ENCODE measurements around the gene DOCK9. TPM values are rescaled to one million over a fixed set of nuclear protein-coding genes. Genes with fewer than 3 reads are reported as not detected.

The DOCK9 gene
- total RNA-seq, 1 donor from 2014 or later, result 25.5 TPM

DNA sequence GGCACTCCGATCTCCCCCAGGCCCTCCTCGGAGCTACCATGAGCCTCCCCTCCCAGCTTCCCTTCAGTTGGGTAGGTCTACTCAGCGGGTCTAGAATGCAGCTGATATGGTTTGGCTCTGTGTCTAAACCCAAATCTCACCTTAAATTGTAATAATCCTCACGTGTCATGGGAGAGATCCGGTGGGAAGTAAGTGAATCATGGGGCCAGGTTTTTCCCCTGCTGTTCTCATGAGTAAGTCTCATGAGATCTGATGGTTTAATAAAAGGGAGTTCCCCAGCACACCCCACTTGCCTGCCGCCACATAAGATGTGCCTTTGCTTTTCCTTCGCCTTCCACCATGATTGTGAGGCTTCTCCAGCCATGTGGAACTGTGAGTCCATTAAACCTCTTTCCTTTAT is 14.5 kb upstream of the DOCK9 start:
- POLR2A ChIA-PET, result no interaction called here
- ATAC-seq (ENCODE audit: low read depth), result no peak
- no peaks in the 10 kb centered on the region for H3K36me3 Mint-ChIP-seq (ENCODE audit: low read depth)
- no peak for DNase-seq
- H3K4me1 Mint-ChIP-seq, result no peaks in the 10 kb centered on the region
- intact Hi-C loops (cut with micrococcal nuclease), result no loop called here
- no peaks in the 10 kb centered on the region for H3K9me3 Mint-ChIP-seq
- H3K4me3 Mint-ChIP-seq, result no peak overlapping the region
- H3K27me3 Mint-ChIP-seq, result no peaks in the 10 kb centered on the region
- TF ChIP-seq, protein P1, sequence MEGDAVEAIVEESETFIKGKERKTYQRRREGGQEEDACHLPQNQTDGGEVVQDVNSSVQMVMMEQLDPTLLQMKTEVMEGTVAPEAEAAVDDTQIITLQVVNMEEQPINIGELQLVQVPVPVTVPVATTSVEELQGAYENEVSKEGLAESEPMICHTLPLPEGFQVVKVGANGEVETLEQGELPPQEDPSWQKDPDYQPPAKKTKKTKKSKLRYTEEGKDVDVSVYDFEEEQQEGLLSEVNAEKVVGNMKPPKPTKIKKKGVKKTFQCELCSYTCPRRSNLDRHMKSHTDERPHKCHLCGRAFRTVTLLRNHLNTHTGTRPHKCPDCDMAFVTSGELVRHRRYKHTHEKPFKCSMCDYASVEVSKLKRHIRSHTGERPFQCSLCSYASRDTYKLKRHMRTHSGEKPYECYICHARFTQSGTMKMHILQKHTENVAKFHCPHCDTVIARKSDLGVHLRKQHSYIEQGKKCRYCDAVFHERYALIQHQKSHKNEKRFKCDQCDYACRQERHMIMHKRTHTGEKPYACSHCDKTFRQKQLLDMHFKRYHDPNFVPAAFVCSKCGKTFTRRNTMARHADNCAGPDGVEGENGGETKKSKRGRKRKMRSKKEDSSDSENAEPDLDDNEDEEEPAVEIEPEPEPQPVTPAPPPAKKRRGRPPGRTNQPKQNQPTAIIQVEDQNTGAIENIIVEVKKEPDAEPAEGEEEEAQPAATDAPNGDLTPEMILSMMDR (IDR thresholded peaks at IDR 0.05), result no peak
- H3K27ac Mint-ChIP-seq, result no peak overlapping the region
- CTCF ChIA-PET, result no interaction called here

DNA sequence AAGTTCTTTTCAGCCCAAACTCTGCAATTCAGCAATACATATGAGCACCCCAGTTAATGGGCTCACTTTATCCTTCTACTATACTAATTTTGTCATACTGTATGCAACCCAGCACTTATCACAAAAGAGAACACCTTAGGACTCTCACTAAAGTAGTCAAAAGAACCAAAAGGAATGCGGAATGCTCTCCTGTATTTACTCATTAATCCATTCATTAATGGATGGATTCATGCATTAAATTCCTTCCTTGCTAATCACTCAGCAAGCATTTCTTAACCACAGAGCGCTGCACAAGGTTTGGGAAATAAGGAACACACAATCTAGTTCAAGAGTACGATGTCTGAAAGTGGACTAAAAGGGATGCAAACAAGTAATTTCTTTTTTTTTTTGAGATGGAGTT is 12.8 kb upstream of the DOCK9 start:
- intact Hi-C loops (cut with micrococcal nuclease), result no loop called here
- Mint-ChIP-seq H3K27me3 (no peaks in the 10 kb centered on the region), H3K36me3 (ENCODE audit: low read depth) (no peaks in the 10 kb centered on the region), H3K4me1 (no peaks in the 10 kb centered on the region), H3K27ac (no peak overlapping the region), H3K4me3 (no peak overlapping the region), H3K9me3 (no peaks in the 10 kb centered on the region)
- CTCF ChIA-PET, result no interaction called here
- TF ChIP-seq, protein P1 (IDR thresholded peaks at IDR 0.05), result no peak
- no peak for ATAC-seq (ENCODE audit: low read depth)
- DNase-seq, result no peak
- POLR2A ChIA-PET, result no interaction called here

DNA sequence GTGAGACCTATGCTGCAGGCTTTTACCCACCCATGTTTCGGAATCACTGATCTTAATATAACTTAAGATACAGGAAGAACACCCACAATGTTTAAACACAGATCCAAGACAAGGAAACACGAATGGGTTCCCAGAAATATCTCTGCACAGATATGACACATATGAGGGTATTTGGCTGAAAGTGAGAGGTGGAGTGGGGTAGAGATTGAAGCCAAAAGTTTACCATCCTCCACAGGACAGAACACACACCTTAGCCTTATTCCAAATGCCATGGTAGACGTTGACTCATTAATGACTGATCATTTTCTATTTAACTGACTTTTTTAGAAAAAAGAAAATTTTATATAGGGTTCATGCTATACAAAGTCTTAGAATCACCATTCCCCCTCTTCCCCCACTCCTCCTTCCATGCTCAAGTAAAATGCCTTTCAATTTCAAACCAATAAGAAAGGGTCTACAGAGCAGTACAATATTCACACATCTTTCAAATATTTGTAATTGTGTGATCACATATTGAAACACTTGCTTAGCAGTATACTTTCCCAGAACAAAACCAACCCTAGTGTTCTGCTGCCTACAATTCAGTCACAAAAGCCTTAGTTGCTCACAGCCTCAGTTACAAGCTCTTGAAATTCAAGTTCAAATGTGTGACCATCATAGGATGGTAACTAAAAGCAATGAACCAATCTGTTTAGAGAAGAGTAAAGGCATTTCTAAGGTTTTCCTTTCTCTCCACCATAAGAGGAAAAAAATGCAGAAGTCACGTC is 11.8 kb upstream of the DOCK9 start:
- H3K9me3 Mint-ChIP-seq, result no peaks in the 10 kb centered on the region
- no peak overlapping the region for H3K4me3 Mint-ChIP-seq
- POLR2A ChIA-PET, result no interaction called here
- no peaks in the 10 kb centered on the region for H3K4me1 Mint-ChIP-seq
- no peaks in the 10 kb centered on the region for H3K36me3 Mint-ChIP-seq (ENCODE audit: low read depth)
- CTCF ChIA-PET, result no interaction called here
- no peaks in the 10 kb centered on the region for H3K27me3 Mint-ChIP-seq
- no peak for ATAC-seq (ENCODE audit: low read depth)
- H3K27ac Mint-ChIP-seq, result no peak overlapping the region
- no peak for DNase-seq
- TF ChIP-seq, protein P1 (IDR thresholded peaks at IDR 0.05), result no peak
- intact Hi-C loops (cut with micrococcal nuclease), result no loop called here

DNA sequence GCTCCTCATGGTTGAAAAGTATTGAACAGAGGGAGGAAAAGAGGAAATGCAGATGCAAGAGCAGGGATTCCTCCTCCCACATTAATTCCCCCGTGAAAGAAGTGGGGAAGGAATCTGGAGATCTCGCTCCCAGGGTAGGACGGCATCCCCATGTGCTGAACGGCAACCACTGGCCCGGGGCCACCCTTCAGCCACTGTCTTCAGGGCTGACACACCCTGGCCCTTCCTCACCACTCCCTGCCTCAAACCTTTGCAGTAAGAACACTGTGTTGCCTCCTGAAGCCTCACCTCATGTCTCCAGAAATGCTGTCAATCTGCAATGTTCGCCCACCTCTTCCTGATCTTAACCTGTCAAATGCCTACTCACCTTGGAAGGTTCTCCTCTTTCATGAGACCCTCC is 10.9 kb upstream of the DOCK9 start:
- H3K27me3 Mint-ChIP-seq, result no peaks in the 10 kb centered on the region
- H3K27ac Mint-ChIP-seq, result no peak overlapping the region
- H3K4me3 Mint-ChIP-seq, result no peak overlapping the region
- H3K36me3 Mint-ChIP-seq (ENCODE audit: low read depth), result no peaks in the 10 kb centered on the region
- no peaks in the 10 kb centered on the region for H3K4me1 Mint-ChIP-seq
- POLR2A ChIA-PET, result no interaction called here
- intact Hi-C loops (cut with micrococcal nuclease), result no loop called here
- DNase-seq, result no peak
- ATAC-seq (ENCODE audit: low read depth), result no peak
- TF ChIP-seq, protein P1 (IDR thresholded peaks at IDR 0.05), result no peak
- CTCF ChIA-PET, result no interaction called here
- no peaks in the 10 kb centered on the region for H3K9me3 Mint-ChIP-seq

DNA sequence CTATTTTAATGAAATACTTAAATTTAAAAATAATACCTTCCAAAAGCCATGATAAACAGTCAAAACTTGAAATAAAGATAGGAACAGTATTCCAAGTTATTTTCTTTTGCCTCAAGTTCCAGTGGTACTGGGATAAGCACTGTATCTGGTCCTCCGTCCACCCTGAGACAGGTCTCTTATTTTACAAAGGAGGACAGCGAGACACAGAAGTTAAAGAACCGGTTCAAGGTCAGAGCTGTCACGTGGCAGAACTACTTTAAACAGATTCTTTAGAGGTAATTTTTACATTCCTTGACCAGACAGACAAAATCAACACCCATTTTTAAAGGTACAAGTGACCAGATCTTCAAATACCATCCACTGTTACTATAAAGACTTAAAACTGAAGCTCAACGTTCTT is 10.4 kb upstream of the DOCK9 start:
- intact Hi-C loops (cut with micrococcal nuclease), result no loop called here
- CTCF ChIA-PET, result no interaction called here
- DNase-seq (no peak), ATAC-seq (ENCODE audit: low read depth) (no peak)
- Mint-ChIP-seq H3K4me3 (no peak overlapping the region), H3K27ac (no peak overlapping the region), H3K36me3 (ENCODE audit: low read depth) (no peaks in the 10 kb centered on the region), H3K27me3 (no peaks in the 10 kb centered on the region), H3K9me3 (no peaks in the 10 kb centered on the region), H3K4me1 (no peaks in the 10 kb centered on the region)
- POLR2A ChIA-PET, result no interaction called here
- TF ChIP-seq, protein P1 (IDR thresholded peaks at IDR 0.05), result no peak
